GM19372 (cell line): Measurements from ENCODE around the gene KRTAP4-4.

Experiments used
- ATAC-seq: cut with Tn5 transposase; IDR thresholded peaks from one replicate; pipeline ENCODE4 v1.9.1; 2021; ENCODE audit warnings: mild to moderate bottlenecking, low read depth, moderate library complexity; ENCODE audit not compliant: unreplicated experiment

The KRTAP4-4 gene

GRCh38 chr17:41116297-41116696 lies 44.3 kb downstream of the KRTAP4-4 start:
- no peak for ATAC-seq

- ATAC-seq, result no peak
Measured at GRCh38 chr17:41111151-41111885, 49.2 kb downstream of the KRTAP4-4 start.
